ENCODE results near the gene UMODL1. TPM values are rescaled to one million over a fixed set of nuclear protein-coding genes. Genes with fewer than 3 reads are reported as not detected.
A peak's percentile ranks its signal among the peaks of the same experiment; 100 is the strongest.

The UMODL1 gene
- total and polyA plus RNA-seq, 10 donors: 0.02 to 0.85 (median 0.09) TPM; not detected in 3

DNA sequence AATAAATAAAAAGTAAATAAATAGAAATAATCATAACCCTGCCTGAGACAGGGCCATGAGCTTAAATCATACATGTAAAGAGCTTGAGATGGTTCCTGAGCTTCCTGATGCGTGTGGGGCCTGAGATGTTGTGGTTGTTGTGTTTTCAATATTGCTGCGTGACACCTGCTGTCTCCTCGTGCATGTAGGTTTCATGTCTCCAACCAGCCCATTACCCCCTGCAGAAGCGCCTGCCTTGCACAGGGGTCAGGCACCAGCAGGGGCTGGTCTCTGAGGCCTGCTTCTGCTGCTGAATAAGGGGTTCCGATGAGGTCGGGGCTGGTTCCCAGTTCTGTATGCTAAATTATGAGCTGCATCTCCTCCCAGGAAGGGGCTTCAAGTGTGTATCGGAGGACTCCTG is 15.9 kb downstream of the UMODL1 start:
- TF ChIP-seq POLR2A (IDR thresholded peaks at IDR 0.05) (no peak), POLR2AphosphoS5 (IDR thresholded peaks at IDR 0.05) (no peak)
- TF ChIP-seq, protein P1, sequence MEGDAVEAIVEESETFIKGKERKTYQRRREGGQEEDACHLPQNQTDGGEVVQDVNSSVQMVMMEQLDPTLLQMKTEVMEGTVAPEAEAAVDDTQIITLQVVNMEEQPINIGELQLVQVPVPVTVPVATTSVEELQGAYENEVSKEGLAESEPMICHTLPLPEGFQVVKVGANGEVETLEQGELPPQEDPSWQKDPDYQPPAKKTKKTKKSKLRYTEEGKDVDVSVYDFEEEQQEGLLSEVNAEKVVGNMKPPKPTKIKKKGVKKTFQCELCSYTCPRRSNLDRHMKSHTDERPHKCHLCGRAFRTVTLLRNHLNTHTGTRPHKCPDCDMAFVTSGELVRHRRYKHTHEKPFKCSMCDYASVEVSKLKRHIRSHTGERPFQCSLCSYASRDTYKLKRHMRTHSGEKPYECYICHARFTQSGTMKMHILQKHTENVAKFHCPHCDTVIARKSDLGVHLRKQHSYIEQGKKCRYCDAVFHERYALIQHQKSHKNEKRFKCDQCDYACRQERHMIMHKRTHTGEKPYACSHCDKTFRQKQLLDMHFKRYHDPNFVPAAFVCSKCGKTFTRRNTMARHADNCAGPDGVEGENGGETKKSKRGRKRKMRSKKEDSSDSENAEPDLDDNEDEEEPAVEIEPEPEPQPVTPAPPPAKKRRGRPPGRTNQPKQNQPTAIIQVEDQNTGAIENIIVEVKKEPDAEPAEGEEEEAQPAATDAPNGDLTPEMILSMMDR (IDR thresholded peaks at IDR 0.05 in 8 of 11, conservative IDR thresholded peaks at IDR 0.05 in 3 of 11): no peak
- no peak overlapping the region for H3K4me3 ChIP-seq
- H3K36me3 ChIP-seq: no peaks in the 10 kb centered on the region
- H3K9me3 ChIP-seq: no peaks in the 10 kb centered on the region
- H3K27me3 ChIP-seq (replicated peaks in 1 of 7): peaks cover 0 to 8% (median 0%) of the 10 kb centered on the region in 7 donors
- no peak overlapping the region for H3K27ac ChIP-seq
- WGBS, 5 donors: 71 to 83% (median 75%) methylated on average over 7 of the region's 7 CpGs
- intact Hi-C loops (cut with DNase I; ENCODE audit: low total_unique reads): no loop called here
- H3K4me1 ChIP-seq: peaks cover 0 to 3% (median 1%) of the 10 kb centered on the region in 6 donors
- peak; percentile 42 for DNase-seq

DNA sequence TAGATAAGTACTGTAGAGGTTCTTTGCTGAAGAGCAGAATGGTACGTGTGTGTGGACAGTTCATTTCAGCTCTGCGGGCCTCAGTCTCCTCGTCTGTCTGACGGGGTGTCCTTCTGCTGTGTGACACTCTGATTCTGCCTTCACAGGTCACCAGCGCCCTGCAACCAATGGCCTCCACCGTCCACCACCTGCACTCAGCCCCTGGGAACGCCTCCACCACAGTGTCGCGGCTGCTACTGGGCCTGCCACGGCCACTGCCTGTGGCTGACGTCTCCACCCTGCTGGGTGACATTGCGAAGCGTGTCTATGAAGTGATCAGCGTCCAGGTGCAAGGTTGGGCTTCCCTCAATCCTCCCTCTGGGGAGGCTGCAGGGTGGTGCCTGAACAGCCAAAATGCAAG is 17.0 kb downstream of the UMODL1 start:
- 87 to 97% (median 88%) methylated on average over 14 of the region's 14 CpGs for WGBS, 5 donors
- intact Hi-C loops (cut with DNase I; ENCODE audit: low total_unique reads): no loop called here
- Histone ChIP-seq H3K4me1 (peaks cover 0 to 5% (median 2%) of the 10 kb centered on the region in 6 donors), H3K27ac (no peak overlapping the region), H3K36me3 (no peaks in the 10 kb centered on the region), H3K27me3 (replicated peaks in 1 of 7) (peaks cover 0 to 19% (median 0%) of the 10 kb centered on the region in 7 donors), H3K4me3 (no peak overlapping the region), H3K9me3 (no peaks in the 10 kb centered on the region)
- peak; percentile 63 for DNase-seq
- TF ChIP-seq POLR2A (IDR thresholded peaks at IDR 0.05): no peak
- TF ChIP-seq POLR2AphosphoS5 (IDR thresholded peaks at IDR 0.05): no peak
- TF ChIP-seq, protein P1 (IDR thresholded peaks at IDR 0.05 in 8 of 11, conservative IDR thresholded peaks at IDR 0.05 in 3 of 11): no peak

DNA sequence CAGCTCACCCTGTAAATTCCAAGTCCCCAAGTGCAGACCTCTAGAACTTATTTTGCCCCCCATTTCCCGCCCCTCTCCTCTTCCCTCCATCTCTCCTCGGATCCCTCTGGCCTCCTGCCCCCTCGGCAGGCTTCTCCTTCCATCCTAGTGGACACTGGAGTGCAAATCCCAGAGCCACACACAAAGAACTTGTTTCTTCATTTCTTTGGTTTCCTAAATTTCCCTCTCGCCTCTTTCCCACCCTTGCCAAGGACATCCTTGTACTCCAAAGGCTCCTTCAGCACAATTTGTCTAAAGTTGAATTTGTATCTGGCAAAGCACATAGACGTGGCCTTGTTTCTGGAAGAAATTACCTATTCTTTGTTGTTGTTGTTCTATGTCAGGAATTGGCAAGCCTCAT is 17.5 kb downstream of the UMODL1 start:
- TF ChIP-seq POLR2AphosphoS5 (IDR thresholded peaks at IDR 0.05): no peak
- TF ChIP-seq POLR2A (IDR thresholded peaks at IDR 0.05): no peak
- TF ChIP-seq, protein P1 (IDR thresholded peaks at IDR 0.05 in 8 of 11, conservative IDR thresholded peaks at IDR 0.05 in 3 of 11): no peak
- Histone ChIP-seq H3K27me3 (replicated peaks in 1 of 7) (peaks cover 0 to 24% (median 0%) of the 10 kb centered on the region in 7 donors), H3K4me1 (peaks cover 0 to 5% (median 2%) of the 10 kb centered on the region in 6 donors), H3K27ac (no peak overlapping the region), H3K36me3 (no peaks in the 10 kb centered on the region), H3K9me3 (no peaks in the 10 kb centered on the region), H3K4me3 (no peak overlapping the region)
- intact Hi-C loops (cut with DNase I; ENCODE audit: low total_unique reads): no loop called here
- no peak for DNase-seq
- 83 to 90% (median 86%) methylated on average over 5 of the region's 5 CpGs for WGBS, 5 donors

DNA sequence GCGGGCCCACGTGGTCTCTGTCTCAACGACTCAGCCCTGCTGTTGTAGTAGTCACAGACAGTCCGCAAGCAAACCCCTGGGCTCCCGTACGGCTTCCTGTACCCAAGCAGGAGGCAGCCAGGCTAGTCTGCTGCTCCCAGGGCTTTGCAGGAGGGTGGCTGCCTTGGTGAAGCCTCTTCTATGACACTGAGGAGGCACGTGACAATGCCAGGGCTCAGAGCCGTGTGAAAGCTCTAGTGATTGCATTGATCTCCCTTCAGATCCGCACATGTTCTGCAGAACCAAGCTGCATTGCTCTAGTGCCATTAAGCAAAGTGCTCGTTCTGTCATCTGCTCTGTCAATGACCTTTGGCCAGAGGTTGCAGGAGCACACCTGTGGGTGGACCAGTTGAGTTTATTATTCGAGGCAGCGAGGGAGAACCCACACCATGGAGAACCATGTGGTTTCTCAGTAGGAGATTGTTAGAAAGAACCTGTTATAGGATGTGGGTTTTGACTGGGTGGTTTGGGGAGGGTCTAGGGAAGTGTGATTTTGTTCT is 18.0 kb downstream of the UMODL1 start:
- H3K4me1 ChIP-seq: peaks cover 0 to 5% (median 2%) of the 10 kb centered on the region in 6 donors
- no peak for DNase-seq
- no peak overlapping the region for H3K27ac ChIP-seq
- intact Hi-C loops (cut with DNase I; ENCODE audit: low total_unique reads): no loop called here
- H3K9me3 ChIP-seq: peaks cover 0 to 2% (median 0%) of the 10 kb centered on the region in 8 donors
- H3K36me3 ChIP-seq: no peaks in the 10 kb centered on the region
- WGBS, 5 donors: 62 to 77% (median 68%) methylated on average over 12 of the region's 12 CpGs
- TF ChIP-seq, protein P1 (IDR thresholded peaks at IDR 0.05 in 8 of 11, conservative IDR thresholded peaks at IDR 0.05 in 3 of 11): no peak
- TF ChIP-seq POLR2AphosphoS5 (IDR thresholded peaks at IDR 0.05) (no peak), POLR2A (IDR thresholded peaks at IDR 0.05) (no peak)
- H3K27me3 ChIP-seq (replicated peaks in 1 of 7): peaks cover 0 to 26% (median 0%) of the 10 kb centered on the region in 7 donors
- no peak overlapping the region for H3K4me3 ChIP-seq
